GM10248 (cell line): ENCODE results near the gene AP1S1.
"Not testable (repeated sequence)": the region's sequence is repeated elsewhere in the genome, so short reads cannot be mapped to it uniquely, and the experiment has no call there.

Source experiments
- CTCF ChIA-PET: fragments of 300-600 bp; sonication (Branson Sonifier 250); formaldehyde crosslinking; extraction: SDS; loops from one replicate; lab custom pipeline; 2021; ENCODE audit warnings: antibody characterized with exemption; lab: Yijun Ruan, JAX
- POLR2A ChIA-PET: fragments of 350-650 bp; sonication (Branson Sonifier 250); formaldehyde crosslinking; extraction: SDS; loops from one replicate; lab custom pipeline; 2020; ENCODE audit warnings: antibody characterized with exemption; lab: Yijun Ruan, JAX
- DNase-seq: peaks from one replicate; pipeline ENCODE4 v3.0.0; 2012; ENCODE audit errors: extremely low spot score
- CTCF ChIP-seq: IDR thresholded peaks from 2 replicates; pipeline ENCODE4 v1.5.1; 2012; ENCODE audit warnings: mild to moderate bottlenecking, low read depth; ENCODE audit errors: extremely low read depth, missing control alignments, control extremely low read depth

Gene AP1S1

GRCh38 chr7:101201695-101202602 lies 47.7 kb downstream of the AP1S1 start:
- no peak for TF ChIP-seq CTCF
- CTCF ChIA-PET: interaction anchor here (0.8 to 5.9 kb wide), 3 partner anchors 10 to 58 kb away, joined by 3 to 41 read pairs (median 7); no protein-coding TSS in a partner anchor
- POLR2A ChIA-PET: no interaction called here
- no peak for DNase-seq

- POLR2A ChIA-PET: no interaction called here
- DNase-seq: no peak
- TF ChIP-seq CTCF: no peak
- CTCF ChIA-PET: interaction anchor here (0.8 to 5.9 kb wide), 4 partner anchors 10 to 59 kb away, joined by 3 to 41 read pairs (median 5); no protein-coding TSS in a partner anchor
These were observed 48.3 kb downstream of the AP1S1 start for GRCh38 chr7:101202603-101202918.

- CTCF ChIA-PET: interaction anchor here (0.8 to 5.9 kb wide), 5 partner anchors 12 to 127 kb away, joined by 3 to 41 read pairs (median 6); partner anchors contain the start of genes PLOD3 and ZNHIT1
- DNase-seq, POLR2A ChIA-PET: not testable (repeated sequence)
These were observed 49.8 kb downstream of the AP1S1 start for GRCh38 chr7:101203740-101204738.

GRCh38 chr7:101205901-101206664 lies 51.8 kb downstream of the AP1S1 start:
- CTCF ChIA-PET: interaction anchor here (2.9 to 5.9 kb wide), 2 partner anchors 11 to 14 kb away, joined by 9 to 41 read pairs; partner anchors contain the start of genes PLOD3 and ZNHIT1
- POLR2A ChIA-PET: no interaction called here
- no peak for DNase-seq
- TF ChIP-seq CTCF: no peak

GRCh38 chr7:101206665-101207042 lies 52.4 kb downstream of the AP1S1 start:
- ChIA-PET POLR2A (no interaction called here), CTCF (interaction anchor here (2.9 kb wide), 1 partner anchor 10 kb away, joined by 9 read pairs; the partner anchor contains the start of genes PLOD3 and ZNHIT1)
- DNase-seq: no peak
- TF ChIP-seq CTCF: no peak

- no peak for TF ChIP-seq CTCF
- no peak for DNase-seq
- POLR2A ChIA-PET: no interaction called here
- CTCF ChIA-PET: interaction anchor here (1.3 to 2.9 kb wide), 2 partner anchors 10 to 15 kb away, joined by 7 to 9 read pairs; partner anchors contain the start of genes PLOD3 and ZNHIT1
These were observed 53.2 kb downstream of the AP1S1 start for GRCh38 chr7:101207459-101207858.
